Endometrium (tissue), 2 donors: ENCODE measurements around the gene RASIP1.

Experiments used
- FAIRE-seq: peaks from 2 replicates; lab custom pipeline; 2012; peaks lifted over from hg19 to GRCh38; lab: Jason Lieb, UNC
- donor health status: control.
- donor health status: control.

The RASIP1 gene

GRCh38 chr19:48674921-48675824 lies 65.2 kb downstream of the RASIP1 start:
- FAIRE-seq, result peak; percentile 18

DNA sequence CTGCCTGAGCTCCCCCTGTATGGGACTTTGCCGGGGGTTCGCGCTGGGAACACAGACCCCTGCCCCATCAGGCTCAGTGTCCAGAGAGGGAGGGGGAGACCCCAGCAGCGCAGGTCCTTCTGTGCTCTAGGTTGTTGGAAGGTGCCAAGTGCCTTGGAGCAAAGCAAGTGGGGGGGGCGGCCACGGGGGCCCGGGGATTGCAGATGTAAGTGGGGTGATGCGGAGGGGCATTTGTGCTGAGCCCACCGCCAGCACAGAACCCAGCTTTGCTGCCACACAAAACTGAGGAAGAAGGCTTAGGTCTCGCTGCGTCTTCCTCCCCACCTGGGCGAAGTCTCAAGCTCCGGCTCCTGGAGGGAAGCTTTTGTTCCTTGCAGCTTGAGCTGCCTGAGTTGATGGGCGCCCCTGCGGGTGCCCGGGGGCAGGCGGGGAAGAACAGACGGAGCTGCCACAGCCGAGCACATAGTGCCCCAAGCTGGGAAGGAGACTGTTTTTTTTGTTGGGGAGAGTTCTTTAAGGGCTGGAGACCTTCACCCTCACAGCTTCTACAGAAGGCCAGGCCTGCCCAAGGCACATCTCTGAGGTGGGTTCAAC lies 66.1 kb downstream of the RASIP1 start:
- no peak for FAIRE-seq

GRCh38 chr19:48673436-48674100 lies 66.8 kb downstream of the RASIP1 start:
- FAIRE-seq, result no peak

GRCh38 chr19:48672994-48673393 lies 67.4 kb downstream of the RASIP1 start, which contains the start of gene NTN5:
TSS of gene NTN5 (minus strand) at chr19:48673017. CDS start at chr19:48670986, 2,031 bp downstream.
- FAIRE-seq, result no peak

- no peak for FAIRE-seq
These were observed 68.9 kb downstream of the RASIP1 start for GRCh38 chr19:48671446-48671995.

DNA sequence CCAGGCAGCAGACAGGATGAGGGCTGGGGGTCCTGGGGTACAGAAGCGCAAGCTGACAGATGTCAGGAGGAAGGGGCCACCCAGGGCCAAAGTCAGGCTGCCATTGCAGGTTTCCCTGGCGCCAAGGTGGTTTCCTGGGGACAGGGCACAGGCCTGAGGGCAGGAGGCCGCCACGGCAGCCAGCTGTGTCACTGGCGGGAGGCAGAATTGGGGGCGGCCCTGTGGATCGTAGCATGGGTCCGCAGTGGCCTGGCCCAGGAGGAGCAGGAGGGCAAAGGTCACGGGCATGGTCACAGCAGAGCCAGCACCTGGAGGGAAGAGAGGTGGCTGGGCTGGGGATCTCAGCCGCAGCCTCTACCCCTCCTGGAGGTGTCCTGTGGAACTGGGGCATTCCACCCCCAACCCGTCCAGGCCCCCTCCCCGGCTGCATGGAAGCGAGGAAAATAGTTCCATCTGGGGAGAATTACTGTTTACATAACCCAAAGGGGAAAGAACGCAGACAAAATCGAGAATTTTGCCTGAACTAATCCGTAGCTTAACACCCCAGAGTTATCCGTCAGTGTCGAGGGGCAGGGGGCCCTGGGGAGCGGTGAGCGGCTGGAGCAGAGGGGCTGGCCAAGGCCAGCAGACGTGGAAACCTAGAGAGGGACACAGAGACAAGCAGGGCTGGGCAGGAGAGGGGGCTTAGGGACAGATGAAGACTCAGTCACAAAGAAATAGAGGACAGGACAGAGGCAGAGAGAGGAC lies 69.5 kb downstream of the RASIP1 start:
- no peak for FAIRE-seq
